Hepatocyte (in vitro differentiated cells): ENCODE results near the gene MAP2K2.

Experiments
- CTCF ChIP-seq: fragments of 200-600 bp; sonication (generic); IDR thresholded peaks from 2 replicates; pipeline ENCODE4 v1.5.1; 2016; ENCODE audit warnings: antibody characterized with exemption, mild to moderate bottlenecking; ENCODE audit not compliant: poor library complexity
- EZH2 ChIP-seq: fragments of 200-600 bp; sonication (generic); IDR thresholded peaks from 2 replicates; pipeline ENCODE4 v1.6.1; 2016; ENCODE audit warnings: antibody characterized with exemption, mild to moderate bottlenecking, borderline replicate concordance
- EZH2phosphoT487 ChIP-seq: fragments of 200-600 bp; sonication (generic); IDR thresholded peaks from one replicate; pipeline ENCODE4 v1.6.1; 2018; ENCODE audit warnings: antibody characterized with exemption, mild to moderate bottlenecking, low read depth, moderate library complexity; ENCODE audit not compliant: unreplicated experiment, severe bottlenecking

GRCh38 chr19:4087787-4088679 is 35.9 kb downstream of the MAP2K2 start:
- no peak for TF ChIP-seq CTCF
- no peak for TF ChIP-seq EZH2phosphoT487
- TF ChIP-seq EZH2, result no peak
